ENCODE data around the gene ST6GALNAC1. TPM values are rescaled to one million over a fixed set of nuclear protein-coding genes. Genes with fewer than 3 reads are reported as not detected.

Gene ST6GALNAC1
- total RNA-seq, 1 donor from 2014 or later, result 16.6 TPM

- peak; percentile 13 to 20 for ATAC-seq
- TF ChIP-seq CTCF (IDR thresholded peaks at IDR 0.05), result no peak
- Histone ChIP-seq H3K27me3 (ENCODE audit: low read depth) (no peaks in the 10 kb centered on the region), H3K4me3 (no peak overlapping the region), H3K27ac (peak overlapping the region; percentile 79), H3K9me3 (no peaks in the 10 kb centered on the region), H3K4me1 (peaks cover 36% of the 10 kb centered on the region), H3K36me3 (peaks cover 24% of the 10 kb centered on the region)
- intact Hi-C loops (cut with DNase I), result no loop called here
- DNase-seq, result no peak
These were observed 44.6 kb upstream of the ST6GALNAC1 start for GRCh38 chr17:76688165-76688622.

- no peaks in the 10 kb centered on the region for H3K9me3 ChIP-seq
- DNase-seq (no peak), ATAC-seq (peak; percentile 22 to 40)
- peaks cover 29% of the 10 kb centered on the region for H3K36me3 ChIP-seq
- H3K4me3 ChIP-seq, result no peak overlapping the region
- no peaks in the 10 kb centered on the region for H3K27me3 ChIP-seq (ENCODE audit: low read depth)
- H3K27ac ChIP-seq, result peak overlapping the region; percentile 79
- no peak for TF ChIP-seq CTCF (IDR thresholded peaks at IDR 0.05)
- intact Hi-C loops (cut with DNase I), result no loop called here
- peaks cover 38% of the 10 kb centered on the region for H3K4me1 ChIP-seq
These were observed 44.0 kb upstream of the ST6GALNAC1 start for GRCh38 chr17:76687298-76688164.

- intact Hi-C loops (cut with DNase I), result no loop called here
- Histone ChIP-seq H3K27ac (peak overlapping the region; percentile 79), H3K36me3 (peaks cover 32% of the 10 kb centered on the region), H3K4me3 (no peak overlapping the region), H3K4me1 (peaks cover 46% of the 10 kb centered on the region), H3K27me3 (ENCODE audit: low read depth) (no peaks in the 10 kb centered on the region), H3K9me3 (no peaks in the 10 kb centered on the region)
- TF ChIP-seq CTCF (IDR thresholded peaks at IDR 0.05), result no peak
- no peak for ATAC-seq
- no peak for DNase-seq
These were observed 43.2 kb upstream of the ST6GALNAC1 start for GRCh38 chr17:76686538-76687297.

GRCh38 chr17:76685846-76686245 is 42.3 kb upstream of the ST6GALNAC1 start:
- ATAC-seq (no peak), DNase-seq (no peak)
- H3K4me3 ChIP-seq, result no peak overlapping the region
- H3K27ac ChIP-seq, result no peak overlapping the region
- no peaks in the 10 kb centered on the region for H3K27me3 ChIP-seq (ENCODE audit: low read depth)
- intact Hi-C loops (cut with DNase I), result no loop called here
- no peak for TF ChIP-seq CTCF (IDR thresholded peaks at IDR 0.05)
- H3K36me3 ChIP-seq, result peaks cover 34% of the 10 kb centered on the region
- no peaks in the 10 kb centered on the region for H3K9me3 ChIP-seq
- peaks cover 47% of the 10 kb centered on the region for H3K4me1 ChIP-seq

- Histone ChIP-seq H3K27ac (no peak overlapping the region), H3K4me3 (no peak overlapping the region), H3K36me3 (peaks cover 39% of the 10 kb centered on the region), H3K27me3 (ENCODE audit: low read depth) (no peaks in the 10 kb centered on the region), H3K9me3 (no peaks in the 10 kb centered on the region), H3K4me1 (peaks cover 47% of the 10 kb centered on the region)
- intact Hi-C loops (cut with DNase I), result no loop called here
- TF ChIP-seq CTCF (IDR thresholded peaks at IDR 0.05), result no peak
- DNase-seq, result no peak
- ATAC-seq, result no peak
These were observed 41.8 kb upstream of the ST6GALNAC1 start for GRCh38 chr17:76685366-76685765.

All from lower lobe of right lung (tissue), 2 donors.